ENCODE measurements around the gene IFNAR2. TPM values are rescaled to one million over a fixed set of nuclear protein-coding genes. Genes with fewer than 3 reads are reported as not detected.

Gene IFNAR2
- total and polyA plus RNA-seq, 2 experiments from 2014 or later: 16.8 to 18.2 TPM

- TF ChIP-seq REST (IDR thresholded peaks at IDR 0.05; ENCODE audit: unreplicated experiment) (no peak), NANOG (IDR thresholded peaks at IDR 0.05; ENCODE audit: borderline replicate concordance) (no peak), ZNF331 (CRISPR knock-in tag; IDR thresholded peaks at IDR 0.05; ENCODE audit: low read depth) (no peak), ZNF114 (CRISPR knock-in tag; IDR thresholded peaks at IDR 0.05) (no peak), EZH2phosphoT487 (IDR thresholded peaks at IDR 0.05; ENCODE audit: unreplicated experiment) (no peak), STAT1 (IDR thresholded peaks at IDR 0.05; ENCODE audit: unreplicated experiment) (no peak), EZH2 (IDR thresholded peaks at IDR 0.05; ENCODE audit: low read depth, unreplicated experiment) (no peak)
Measured at GRCh38 chr21:33212159-33212851, 17.4 kb upstream of the IFNAR2 start (continued).

- Histone ChIP-seq H3K9me2 (ENCODE audit: insufficient read depth) (peaks cover 18% of the 10 kb centered on the region), H3K4me2 (no peak overlapping the region), H3K36me3 (ENCODE audit: insufficient read depth) (no peaks in the 10 kb centered on the region), H3K27me3 (ENCODE audit: insufficient read depth) (0 out of 2 replicates have a peak, but pooled peaks cover 3% of the 10 kb centered on the region), H3K4me3 (no peak overlapping the region), H4K20me1 (replicated peaks; ENCODE audit: insufficient read depth) (no peaks in the 10 kb centered on the region), H2AFZ (no peak overlapping the region), H3K27ac (ENCODE audit: low read depth) (no peak overlapping the region), H3K4me1 (ENCODE audit: insufficient read depth) (peaks cover 9% of the 10 kb centered on the region), H3K79me2 (replicated peaks; ENCODE audit: insufficient read depth) (no peaks in the 10 kb centered on the region), H3F3A (replicated peaks; ENCODE audit: low read depth) (no peaks in the 10 kb centered on the region)
- H3K36me3 Mint-ChIP-seq (ENCODE audit: low read depth): no peaks in the 10 kb centered on the region; the same call in 2 of the 3 replicates
- H3K9me3 Mint-ChIP-seq: peaks cover 3% of the 10 kb centered on the region; the same call in 2 of the 3 replicates
- no peak overlapping the region for H3K27ac Mint-ChIP-seq
- H3K4me3 Mint-ChIP-seq: no peak overlapping the region
- peaks cover 5% of the 10 kb centered on the region for H3K27me3 Mint-ChIP-seq (ENCODE audit: insufficient read depth, low read depth, poor library complexity)
- ATAC-seq (no peak), DNase-seq (ENCODE audit: low spot score) (no peak)
- peaks cover 20% of the 10 kb centered on the region for H3K4me1 Mint-ChIP-seq
- TF ChIP-seq STAT1 (IDR thresholded peaks at IDR 0.05; ENCODE audit: unreplicated experiment) (no peak), NANOG (IDR thresholded peaks at IDR 0.05; ENCODE audit: borderline replicate concordance) (no peak), CTCF (conservative IDR thresholded peaks at IDR 0.05; ENCODE audit: low read depth in 2 of 2) (no peak), ZNF114 (CRISPR knock-in tag; IDR thresholded peaks at IDR 0.05) (no peak), ZNF331 (CRISPR knock-in tag; IDR thresholded peaks at IDR 0.05; ENCODE audit: low read depth) (no peak), REST (IDR thresholded peaks at IDR 0.05; ENCODE audit: unreplicated experiment) (no peak)
Measured at GRCh38 chr21:33214056-33214455, 15.7 kb upstream of the IFNAR2 start.
